Smooth muscle cell (in vitro differentiated cells): ENCODE results near the gene CARS1. TPM values are rescaled to one million over a fixed set of nuclear protein-coding genes. Genes with fewer than 3 reads are reported as not detected.
A peak's percentile ranks its signal among the peaks of the same experiment; 100 is the strongest.

Experiments
- DNase-seq: peaks from one replicate; lab custom pipeline; 2025; ENCODE audit not compliant: unreplicated experiment; lab: John Stamatoyannopoulos, UW
- H2AFZ ChIP-seq: fragments of 200-600 bp; sonication (generic); 2 replicates; pipeline ENCODE4 v1.6.0; 2016; ENCODE audit warnings: antibody characterized with exemption, low read depth, mild to moderate bottlenecking
- H3F3A ChIP-seq: fragments of 200-600 bp; sonication (generic); 2 replicates; pipeline ENCODE4 v1.6.0; 2017; ENCODE audit warnings: antibody characterized with exemption, low read depth
- H3K27ac ChIP-seq: fragments of 200-600 bp; sonication (generic); 2 replicates; pipeline ENCODE4 v1.5.1; 2016; ENCODE audit warnings: low read depth, mild to moderate bottlenecking
- H3K27me3 ChIP-seq: fragments of 200-600 bp; sonication (generic); 2 replicates; pipeline ENCODE4 v1.6.1; 2016; ENCODE audit warnings: low read depth, mild to moderate bottlenecking
- H3K36me3 ChIP-seq: fragments of 200-600 bp; sonication (generic); 2 replicates; pipeline ENCODE4 v1.5.1; 2016; ENCODE audit warnings: low read depth
- H3K4me1 ChIP-seq: fragments of 200-600 bp; sonication (generic); 2 replicates; pipeline ENCODE4 v1.5.1; 2016; ENCODE audit warnings: low read depth
- H3K4me2 ChIP-seq: fragments of 200-600 bp; sonication (generic); 2 replicates; pipeline ENCODE4 v1.6.0; 2016; ENCODE audit warnings: mild to moderate bottlenecking
- H3K4me3 ChIP-seq: fragments of 200-600 bp; sonication (generic); 2 replicates; pipeline ENCODE4 v1.5.1; 2016; ENCODE audit warnings: mild to moderate bottlenecking
- H3K79me2 ChIP-seq: fragments of 200-600 bp; sonication (generic); 2 replicates; pipeline ENCODE4 v1.6.0; 2016; ENCODE audit warnings: low read depth, mild to moderate bottlenecking
- H3K9ac ChIP-seq: fragments of 200-600 bp; sonication (generic); 2 replicates; pipeline ENCODE4 v1.6.0; 2016; ENCODE audit warnings: low read depth
- H3K9me3 ChIP-seq: fragments of 200-600 bp; sonication (generic); replicated peaks from 2 replicates; pipeline ENCODE4 v1.5.1; 2016; ENCODE audit warnings: low read depth
- H4K20me1 ChIP-seq: fragments of 200-600 bp; sonication (generic); 2 replicates; pipeline ENCODE4 v1.6.0; 2016; ENCODE audit warnings: low read depth
- CTCF ChIP-seq: fragments of 200-600 bp; sonication (generic); IDR thresholded peaks from 2 replicates; pipeline ENCODE4 v1.5.1; 2017; ENCODE audit warnings: borderline replicate concordance, mild to moderate bottlenecking, antibody characterized with exemption; ENCODE audit not compliant: insufficient read depth, poor library complexity, severe bottlenecking
- WGBS: methylation state at CpG from one replicate; pipeline ENCODE4 v1.1.7; 2016; ENCODE audit warnings: low lambda C conversion rate; 5-methylcytosine and 5-hydroxymethylcytosine counted together
- polyA plus RNA-seq: library from polyadenylated mRNA; unstranded; fragments of >200 nt; fragmentation: Nextera tagmentation; extraction: Ambion mirVana; gene quantifications from 2 replicates; pipeline ENCODE4 v1.2.1, GENCODE V29; 2016
- total RNA-seq: library from RNA; depleted of rRNA; stranded (reverse); fragments of >200 nt; gene quantifications from 2 replicates; pipeline ENCODE4 v1.2.3, GENCODE V29; 2014

CARS1 gene
- total and polyA plus RNA-seq, 2 experiments from 2014 or later: 51.7 to 61.6 TPM

DNA sequence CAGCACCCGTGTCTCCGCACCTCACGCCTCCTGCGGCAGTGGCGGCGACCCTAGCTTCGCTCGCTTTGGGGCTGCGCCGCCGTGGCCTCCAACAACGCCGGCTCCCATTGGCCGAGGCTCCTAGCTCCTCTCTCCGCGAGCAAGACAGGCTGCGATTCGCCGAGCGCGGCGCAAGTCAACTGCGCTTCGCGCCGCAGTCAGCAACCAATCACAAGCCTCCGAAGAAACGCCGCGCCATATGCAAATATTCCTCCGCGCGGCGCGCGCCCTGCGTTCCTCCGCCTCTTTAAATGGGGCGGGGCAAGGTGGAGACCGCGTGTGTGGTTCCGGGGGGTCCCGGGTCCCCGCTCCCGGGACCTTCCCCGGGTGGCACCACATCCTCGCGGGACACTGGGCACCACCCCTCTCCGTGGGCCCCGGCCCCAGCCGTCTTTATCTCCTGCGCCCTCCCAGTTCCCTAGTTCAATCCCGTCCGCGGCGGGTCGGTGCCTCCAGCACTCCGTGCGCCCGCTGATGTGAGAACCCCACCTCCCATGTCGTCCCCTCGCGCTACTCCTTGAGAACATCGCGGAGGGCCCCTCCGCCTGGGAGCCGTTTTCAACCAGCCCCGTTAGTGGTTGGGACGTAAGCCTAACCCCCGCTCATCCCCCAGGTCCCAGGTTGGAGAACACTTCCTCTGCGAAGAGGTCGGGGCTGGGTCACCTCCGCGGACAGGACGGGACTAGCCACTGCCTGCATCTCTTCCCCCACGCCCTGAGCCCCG is 64.8 kb downstream of the CARS1 start, which contains the start of gene NAP1L4:
TSS of gene NAP1L4 (minus strand) at position 96 of the 763 bp plus-strand sequence. CDS start 13,109 bp downstream, outside the sequence.
- H3K4me1 ChIP-seq: peaks cover 27% of the 10 kb centered on the region
- H4K20me1 ChIP-seq: peaks cover 42% of the 10 kb centered on the region
- H3K27me3 ChIP-seq: no peaks in the 10 kb centered on the region
- H3F3A ChIP-seq: no peaks in the 10 kb centered on the region
- peaks cover 44% of the 10 kb centered on the region for H3K79me2 ChIP-seq
- peak within 1 kb of the TSS; percentile 82 for H3K9ac ChIP-seq
- H3K27ac ChIP-seq: peak within 1 kb of the TSS; percentile 76
- H3K4me3 ChIP-seq: peak within 1 kb of the TSS; percentile 94
- no peaks in the 10 kb centered on the region for H3K9me3 ChIP-seq
- no peaks in the 10 kb centered on the region for H3K36me3 ChIP-seq
- H2AFZ ChIP-seq: peak within 1 kb of the TSS; percentile 75
- DNase-seq: peak; percentile 86
- peak within 1 kb of the TSS; percentile 94 for H3K4me2 ChIP-seq
- TF ChIP-seq CTCF: no peak
- under 1% methylated on average over 64 of the region's 77 CpGs for whole genome bisulfite sequencing

DNA sequence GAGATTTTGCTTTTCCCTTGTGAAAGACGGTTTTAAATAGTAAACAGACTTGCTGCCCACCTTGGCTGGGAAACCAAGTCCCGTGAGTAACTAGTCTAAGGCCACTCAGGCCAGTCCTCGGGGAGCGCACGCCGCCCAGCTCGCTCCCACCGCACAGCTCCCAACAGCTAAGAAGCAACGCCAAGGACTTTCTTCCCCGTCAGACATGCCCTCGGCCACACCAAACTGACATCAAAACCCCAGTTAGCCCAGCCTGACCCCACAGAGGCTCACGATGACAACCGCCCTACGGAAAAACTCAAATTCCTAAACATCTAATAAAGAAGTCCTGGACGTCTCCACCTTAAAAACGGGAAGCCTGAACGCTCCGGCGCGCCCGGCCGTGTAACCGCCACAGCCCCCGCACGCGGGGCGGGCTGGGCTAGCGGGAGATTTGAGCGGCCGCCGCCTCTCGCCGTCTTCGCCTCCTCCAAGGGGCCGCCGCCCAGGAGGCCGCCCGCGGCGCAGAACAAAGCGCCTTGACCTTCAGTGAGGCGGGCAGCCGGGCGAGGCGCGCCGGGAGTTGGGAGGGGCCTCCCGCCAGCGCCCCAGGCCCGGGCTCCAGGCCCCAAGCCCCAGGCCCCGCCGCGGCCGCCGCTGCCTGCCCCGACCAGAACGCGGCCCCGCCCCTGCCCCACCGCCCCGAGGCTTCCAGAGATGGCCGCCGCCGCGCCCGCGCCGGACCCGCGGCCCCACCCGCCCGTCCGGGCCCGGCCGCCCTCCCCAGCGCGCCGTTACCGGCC is 65.6 kb downstream of the CARS1 start:
- H3K9ac ChIP-seq: peak overlapping the region; percentile 82
- H3K36me3 ChIP-seq: no peaks in the 10 kb centered on the region
- TF ChIP-seq CTCF: no peak
- H3K4me2 ChIP-seq: peak overlapping the region; percentile 94
- H3K79me2 ChIP-seq: peaks cover 51% of the 10 kb centered on the region
- no peaks in the 10 kb centered on the region for H3F3A ChIP-seq
- H2AFZ ChIP-seq: peak overlapping the region; percentile 38
- DNase-seq: peak; percentile 86
- peak overlapping the region; percentile 76 for H3K27ac ChIP-seq
- WGBS: under 1% methylated on average over 45 of the region's 79 CpGs
- no peaks in the 10 kb centered on the region for H3K27me3 ChIP-seq
- H3K4me3 ChIP-seq: peak overlapping the region; percentile 94
- H4K20me1 ChIP-seq: peaks cover 50% of the 10 kb centered on the region
- H3K9me3 ChIP-seq: no peaks in the 10 kb centered on the region
- peaks cover 27% of the 10 kb centered on the region for H3K4me1 ChIP-seq

- Histone ChIP-seq H3K4me1 (peaks cover 27% of the 10 kb centered on the region), H3K36me3 (no peaks in the 10 kb centered on the region), H4K20me1 (peaks cover 58% of the 10 kb centered on the region), H3K79me2 (peaks cover 59% of the 10 kb centered on the region), H3K4me2 (peak overlapping the region; percentile 94), H3K4me3 (peak overlapping the region; percentile 94), H3K9me3 (no peaks in the 10 kb centered on the region), H2AFZ (no peak overlapping the region), H3K9ac (peak overlapping the region; percentile 82), H3K27ac (peak overlapping the region; percentile 76), H3K27me3 (no peaks in the 10 kb centered on the region), H3F3A (no peaks in the 10 kb centered on the region)
- 4% methylated on average over 17 of the region's 17 CpGs for WGBS
- DNase-seq: no peak
- TF ChIP-seq CTCF: no peak
Observed at GRCh38 chr11:2990617-2991451, 66.4 kb downstream of the CARS1 start.
